Measurements from ENCODE around the gene LDLRAD3.

LDLRAD3 gene

DNA sequence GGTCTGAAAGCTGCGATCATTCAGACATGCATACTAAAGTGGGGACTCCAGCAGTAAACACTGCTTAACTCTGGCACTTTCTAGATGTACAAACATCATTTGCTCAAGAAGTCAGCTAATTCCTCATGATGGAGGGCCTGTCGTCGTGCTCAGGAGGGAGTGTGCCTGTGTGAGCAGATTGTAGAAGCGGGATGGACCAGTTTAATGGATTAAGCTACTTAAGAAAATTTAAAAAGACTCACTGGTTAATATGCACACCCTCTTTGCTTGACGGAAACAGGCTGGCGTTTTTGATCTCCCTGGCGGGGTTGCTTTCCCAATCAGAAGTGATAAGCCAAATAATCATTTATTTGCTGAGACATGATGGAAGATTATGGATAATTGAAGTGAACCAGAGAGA is 79.0 kb downstream of the LDLRAD3 start:
- H3K4me1 ChIP-seq (ENCODE audit: control insufficient read depth, insufficient read depth, low read length), result no peaks in the 10 kb centered on the region
- H3K36me3 ChIP-seq (ENCODE audit: control insufficient read depth, insufficient read depth, low read length), result no peaks in the 10 kb centered on the region
- no peaks in the 10 kb centered on the region for H3K27me3 ChIP-seq (ENCODE audit: control insufficient read depth, insufficient read depth, low read length)
- no peak overlapping the region for H3K4me3 ChIP-seq (ENCODE audit: low read length)
- no peak overlapping the region for H3K27ac ChIP-seq (ENCODE audit: low read depth, low read length)
- no peak overlapping the region for H3K9ac ChIP-seq (ENCODE audit: low read length)

DNA sequence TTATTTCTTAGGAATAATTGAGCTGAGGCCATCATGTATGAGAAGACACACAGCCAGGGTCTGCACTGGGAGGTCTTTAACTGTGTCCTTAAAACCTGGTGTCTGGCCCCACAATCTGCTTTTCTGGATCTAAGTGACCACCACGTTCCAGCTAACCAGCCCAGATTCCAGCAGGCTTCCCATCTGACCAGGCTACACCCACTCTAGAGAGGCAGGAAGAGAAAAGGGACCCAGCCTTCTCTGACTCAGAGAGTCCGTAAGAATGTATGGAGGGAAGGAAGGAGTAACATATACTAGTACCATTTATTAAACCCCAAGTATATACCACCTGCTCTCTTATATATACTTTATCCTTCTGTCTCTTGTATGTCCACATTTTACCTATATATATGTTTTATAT is 80.1 kb downstream of the LDLRAD3 start:
- no peak overlapping the region for H3K27ac ChIP-seq (ENCODE audit: low read depth, low read length)
- H3K4me3 ChIP-seq (ENCODE audit: low read length), result no peak overlapping the region
- H3K36me3 ChIP-seq (ENCODE audit: control insufficient read depth, insufficient read depth, low read length), result no peaks in the 10 kb centered on the region
- no peaks in the 10 kb centered on the region for H3K4me1 ChIP-seq (ENCODE audit: control insufficient read depth, insufficient read depth, low read length)
- H3K27me3 ChIP-seq (ENCODE audit: control insufficient read depth, insufficient read depth, low read length), result no peaks in the 10 kb centered on the region
- no peak overlapping the region for H3K9ac ChIP-seq (ENCODE audit: low read length)

DNA sequence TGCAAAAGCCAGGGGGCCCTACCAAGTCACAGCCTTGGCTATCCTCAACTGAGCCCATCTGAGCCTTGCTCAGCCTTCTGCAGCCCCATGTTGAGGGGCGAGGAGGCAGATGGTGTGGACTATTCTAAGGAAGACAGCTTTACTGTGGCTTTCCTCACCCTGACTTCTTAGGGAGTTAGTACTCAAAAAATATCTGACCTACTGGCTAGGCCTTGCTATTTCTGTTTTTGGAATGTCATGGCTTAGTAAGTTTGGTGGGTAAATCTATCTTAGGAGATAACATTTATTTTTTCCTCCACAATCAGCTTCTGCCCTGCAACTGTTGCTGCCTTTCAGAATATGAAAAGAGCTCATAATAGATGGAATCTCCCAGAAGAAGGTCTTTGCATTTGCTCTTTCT is 80.9 kb downstream of the LDLRAD3 start:
- Histone ChIP-seq H3K27ac (ENCODE audit: low read depth, low read length) (no peak overlapping the region), H3K4me3 (ENCODE audit: low read length) (no peak overlapping the region), H3K9ac (ENCODE audit: low read length) (no peak overlapping the region), H3K4me1 (ENCODE audit: control insufficient read depth, insufficient read depth, low read length) (no peaks in the 10 kb centered on the region), H3K27me3 (ENCODE audit: control insufficient read depth, insufficient read depth, low read length) (no peaks in the 10 kb centered on the region), H3K36me3 (ENCODE audit: control insufficient read depth, insufficient read depth, low read length) (no peaks in the 10 kb centered on the region)

DNA sequence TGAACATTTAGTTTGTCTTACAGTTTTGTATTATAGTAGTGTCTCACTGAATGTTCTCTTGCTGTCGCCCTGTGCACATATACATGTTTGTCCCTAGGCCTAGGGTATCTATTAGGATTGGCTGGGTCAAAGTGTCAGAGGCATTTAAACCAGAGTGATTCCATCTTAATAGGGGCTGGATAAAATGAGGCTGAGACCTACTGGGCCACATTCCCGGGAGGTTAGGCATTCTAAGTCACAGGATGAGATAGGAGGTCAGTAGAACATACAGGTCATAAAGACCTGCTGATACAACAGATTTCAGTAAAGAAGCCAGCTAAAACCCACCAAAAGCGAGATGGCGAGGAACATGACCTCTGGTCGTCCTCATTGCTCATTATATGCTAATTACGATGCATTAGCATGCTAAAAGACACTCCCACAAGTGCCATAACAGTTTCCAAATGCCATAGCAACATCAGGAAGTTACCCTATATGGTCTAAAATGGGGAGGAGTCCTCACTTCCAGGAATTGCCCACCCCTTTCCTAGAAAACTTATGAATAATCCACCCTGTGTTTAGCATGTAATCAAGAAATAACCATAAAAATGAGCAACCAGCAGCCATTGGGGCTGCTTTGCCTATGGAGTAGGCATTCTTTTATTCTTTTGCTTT is 82.6 kb downstream of the LDLRAD3 start:
- no peak overlapping the region for H3K27ac ChIP-seq (ENCODE audit: low read depth, low read length)
- H3K36me3 ChIP-seq (ENCODE audit: control insufficient read depth, insufficient read depth, low read length), result no peaks in the 10 kb centered on the region
- H3K4me3 ChIP-seq (ENCODE audit: low read length), result no peak overlapping the region
- H3K27me3 ChIP-seq (ENCODE audit: control insufficient read depth, insufficient read depth, low read length), result no peaks in the 10 kb centered on the region
- no peaks in the 10 kb centered on the region for H3K4me1 ChIP-seq (ENCODE audit: control insufficient read depth, insufficient read depth, low read length)
- H3K9ac ChIP-seq (ENCODE audit: low read length), result no peak overlapping the region

DNA sequence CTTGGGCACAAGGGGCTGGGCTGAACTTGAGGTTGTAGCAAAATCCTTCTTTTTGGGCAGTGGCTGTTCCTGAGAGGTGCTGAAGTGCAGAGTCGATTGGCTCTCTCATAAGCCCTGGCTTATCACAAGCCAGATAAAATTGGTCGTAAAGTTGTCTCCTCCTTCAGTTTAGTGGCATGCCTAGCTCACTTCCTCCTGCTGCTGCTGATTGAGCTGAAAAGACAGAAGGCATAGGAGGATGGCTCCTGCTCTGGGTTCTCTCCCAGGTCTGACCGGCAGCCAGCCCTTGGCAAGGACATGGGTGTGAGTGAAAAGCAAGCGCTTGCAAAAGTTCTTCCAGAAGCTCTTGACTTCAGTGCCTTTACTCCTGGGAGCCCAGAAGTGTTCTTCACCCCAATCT is 83.9 kb downstream of the LDLRAD3 start:
- Histone ChIP-seq H3K27ac (ENCODE audit: low read depth, low read length) (no peak overlapping the region), H3K27me3 (ENCODE audit: control insufficient read depth, insufficient read depth, low read length) (no peaks in the 10 kb centered on the region), H3K36me3 (ENCODE audit: control insufficient read depth, insufficient read depth, low read length) (no peaks in the 10 kb centered on the region), H3K9ac (ENCODE audit: low read length) (no peak overlapping the region), H3K4me3 (ENCODE audit: low read length) (no peak overlapping the region), H3K4me1 (ENCODE audit: control insufficient read depth, insufficient read depth, low read length) (no peaks in the 10 kb centered on the region)

DNA sequence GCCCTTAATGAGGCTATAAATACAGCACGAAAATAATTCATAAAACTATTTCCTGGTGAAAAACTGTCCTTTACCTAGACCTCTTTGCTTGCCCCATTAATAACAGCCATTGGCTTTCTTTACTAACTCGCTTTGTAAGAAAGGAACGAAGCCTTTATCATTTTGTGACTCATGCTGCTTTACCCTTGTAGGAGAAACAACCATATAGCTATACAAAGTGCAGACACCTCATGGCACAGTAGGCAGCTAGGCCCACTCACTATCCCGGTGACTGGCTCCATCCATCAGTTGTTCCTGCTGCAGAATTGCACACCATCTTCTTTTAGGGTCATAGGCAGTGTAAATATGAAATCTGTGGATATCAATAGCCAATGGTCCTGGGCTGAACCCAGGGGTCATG is 85.8 kb downstream of the LDLRAD3 start:
- no peaks in the 10 kb centered on the region for H3K36me3 ChIP-seq (ENCODE audit: control insufficient read depth, insufficient read depth, low read length)
- no peak overlapping the region for H3K27ac ChIP-seq (ENCODE audit: low read depth, low read length)
- H3K4me3 ChIP-seq (ENCODE audit: low read length), result no peak overlapping the region
- H3K27me3 ChIP-seq (ENCODE audit: control insufficient read depth, insufficient read depth, low read length), result no peaks in the 10 kb centered on the region
- H3K4me1 ChIP-seq (ENCODE audit: control insufficient read depth, insufficient read depth, low read length), result no peaks in the 10 kb centered on the region
- H3K9ac ChIP-seq (ENCODE audit: low read length), result no peak overlapping the region

DNA sequence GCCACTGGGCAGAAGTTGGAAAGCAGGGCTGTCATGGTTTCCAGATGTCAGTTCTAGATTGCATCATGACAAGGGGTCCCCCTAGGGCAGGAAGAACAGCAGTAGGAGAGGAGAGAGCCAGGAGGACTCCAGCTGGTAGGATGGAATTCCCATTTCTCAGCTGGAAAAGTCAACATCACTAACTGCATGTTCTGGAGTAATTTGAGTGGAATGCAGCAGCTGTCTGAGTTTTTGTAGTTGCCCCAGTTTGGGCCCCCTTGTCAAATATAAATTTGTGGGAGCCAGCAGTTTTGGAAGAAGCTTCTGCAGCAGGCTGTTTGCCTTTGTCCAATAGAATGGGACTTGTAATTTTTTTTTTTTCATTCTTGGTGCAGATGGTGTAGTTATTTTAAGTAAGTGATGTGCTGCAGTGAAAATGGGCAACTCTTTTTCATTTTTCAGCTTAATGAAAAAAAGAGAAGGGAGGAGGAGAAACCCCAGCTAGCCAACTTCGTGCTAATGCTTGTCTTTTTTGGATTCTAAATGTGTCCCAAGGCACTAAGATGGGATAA is 86.9 kb downstream of the LDLRAD3 start:
- Histone ChIP-seq H3K4me3 (ENCODE audit: low read length) (no peak overlapping the region), H3K9ac (ENCODE audit: low read length) (no peak overlapping the region), H3K27me3 (ENCODE audit: control insufficient read depth, insufficient read depth, low read length) (no peaks in the 10 kb centered on the region), H3K36me3 (ENCODE audit: control insufficient read depth, insufficient read depth, low read length) (no peaks in the 10 kb centered on the region), H3K4me1 (ENCODE audit: control insufficient read depth, insufficient read depth, low read length) (no peaks in the 10 kb centered on the region), H3K27ac (ENCODE audit: low read depth, low read length) (no peak overlapping the region)

DNA sequence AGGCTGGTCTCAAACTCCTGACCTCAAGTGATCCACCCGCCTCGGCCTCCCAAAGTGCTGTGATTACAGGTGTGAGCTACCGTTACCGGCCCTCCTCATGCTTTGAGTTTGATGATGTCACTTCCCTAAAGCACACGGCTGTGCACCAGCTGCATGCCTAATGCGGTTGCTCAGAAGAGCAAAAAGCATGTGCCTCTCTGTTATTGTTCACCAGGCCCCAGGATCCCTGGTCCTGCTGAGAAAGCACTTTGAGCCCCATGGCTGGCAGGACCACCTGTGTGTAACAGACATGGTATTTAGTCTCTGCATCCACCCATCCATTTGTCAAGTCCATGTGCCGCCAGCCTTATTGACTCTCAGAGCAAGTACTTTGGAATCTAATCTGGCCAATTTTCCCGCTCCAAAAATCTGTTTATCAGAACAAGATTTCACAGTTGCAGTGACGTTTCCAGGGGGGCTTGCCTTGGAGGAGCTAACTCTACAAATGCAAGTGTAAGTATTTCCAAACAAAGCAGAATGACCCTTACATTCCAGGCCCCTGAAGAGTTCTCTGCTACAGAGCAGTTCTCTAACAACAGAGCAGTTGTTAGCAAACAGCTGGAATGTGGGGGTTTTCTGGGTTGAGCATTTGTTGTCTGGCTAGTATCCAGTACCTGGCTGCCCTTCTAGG is 89.4 kb downstream of the LDLRAD3 start:
- Histone ChIP-seq H3K27ac (ENCODE audit: low read depth, low read length) (no peak overlapping the region), H3K4me3 (ENCODE audit: low read length) (no peak overlapping the region)

DNA sequence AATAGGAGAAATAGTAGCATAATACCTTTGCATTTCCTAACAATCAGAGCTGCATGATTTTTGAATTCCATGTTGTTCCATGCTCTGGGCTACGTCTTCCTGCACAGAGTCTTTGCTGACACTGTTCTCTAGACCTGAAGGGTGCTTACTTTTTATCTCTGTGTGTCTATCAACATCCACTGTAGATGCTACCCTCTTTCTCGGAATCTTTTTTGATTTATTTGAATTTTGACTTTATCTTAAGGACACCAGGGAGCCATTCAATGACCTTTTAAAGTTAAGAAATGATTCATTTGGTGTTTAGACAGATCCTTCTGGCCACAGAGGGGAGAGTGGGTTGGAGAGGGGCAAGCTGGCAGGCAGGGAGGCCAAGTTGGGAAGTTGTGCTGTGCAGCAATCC is 90.1 kb downstream of the LDLRAD3 start:
- Histone ChIP-seq H3K4me3 (ENCODE audit: low read length) (no peak overlapping the region), H3K4me1 (ENCODE audit: control insufficient read depth, insufficient read depth, low read length) (no peaks in the 10 kb centered on the region), H3K27me3 (ENCODE audit: control insufficient read depth, insufficient read depth, low read length) (no peaks in the 10 kb centered on the region), H3K36me3 (ENCODE audit: control insufficient read depth, insufficient read depth, low read length) (no peaks in the 10 kb centered on the region), H3K27ac (ENCODE audit: low read depth, low read length) (no peak overlapping the region), H3K9ac (ENCODE audit: low read length) (no peak overlapping the region)

More for the DNA sequence above, 89.4 kb downstream of the LDLRAD3 start:
- Histone ChIP-seq H3K4me1 (ENCODE audit: control insufficient read depth, insufficient read depth, low read length) (no peaks in the 10 kb centered on the region), H3K36me3 (ENCODE audit: control insufficient read depth, insufficient read depth, low read length) (no peaks in the 10 kb centered on the region), H3K27me3 (ENCODE audit: control insufficient read depth, insufficient read depth, low read length) (no peaks in the 10 kb centered on the region), H3K9ac (ENCODE audit: low read length) (no peak overlapping the region)

DNA sequence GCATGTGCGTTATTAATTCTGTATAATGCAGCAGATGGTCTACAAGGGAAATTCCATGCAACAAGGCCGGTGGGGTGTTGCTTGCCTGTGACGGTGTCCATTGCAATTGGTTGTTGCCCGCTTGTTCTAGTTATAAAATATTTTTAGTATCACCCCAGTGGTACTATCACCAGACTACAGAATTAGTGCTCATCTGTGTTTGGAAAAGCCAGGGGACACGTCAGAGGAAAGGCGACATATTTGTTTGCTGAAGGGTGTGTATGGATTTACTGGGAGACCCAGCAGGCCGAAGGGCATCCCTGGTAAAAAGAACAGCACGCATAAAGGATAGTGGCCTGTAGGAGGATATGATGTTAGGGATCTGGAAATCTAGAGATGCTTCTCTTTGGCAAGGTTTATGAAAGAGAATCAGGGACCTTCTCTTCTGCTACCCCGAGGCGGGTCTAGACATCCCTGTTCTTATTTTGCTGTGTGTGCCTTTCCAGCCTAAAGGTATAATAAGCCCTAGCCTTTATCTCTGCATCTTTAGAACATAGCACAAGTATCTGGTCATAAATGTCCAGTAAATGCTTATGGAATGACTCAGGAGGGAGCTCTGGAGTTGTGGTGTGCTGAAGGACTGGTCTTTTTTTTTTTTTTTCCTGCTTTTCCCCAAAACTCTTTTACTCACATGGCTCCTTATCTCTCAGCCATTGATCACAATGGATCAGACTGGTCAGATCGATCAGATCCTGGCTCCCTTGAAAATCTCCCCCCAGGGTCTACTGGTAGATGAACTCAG is 90.9 kb downstream of the LDLRAD3 start:
- H3K36me3 ChIP-seq (ENCODE audit: control insufficient read depth, insufficient read depth, low read length), result no peaks in the 10 kb centered on the region
- H3K4me1 ChIP-seq (ENCODE audit: control insufficient read depth, insufficient read depth, low read length), result no peaks in the 10 kb centered on the region
- no peak overlapping the region for H3K27ac ChIP-seq (ENCODE audit: low read depth, low read length)

DNA sequence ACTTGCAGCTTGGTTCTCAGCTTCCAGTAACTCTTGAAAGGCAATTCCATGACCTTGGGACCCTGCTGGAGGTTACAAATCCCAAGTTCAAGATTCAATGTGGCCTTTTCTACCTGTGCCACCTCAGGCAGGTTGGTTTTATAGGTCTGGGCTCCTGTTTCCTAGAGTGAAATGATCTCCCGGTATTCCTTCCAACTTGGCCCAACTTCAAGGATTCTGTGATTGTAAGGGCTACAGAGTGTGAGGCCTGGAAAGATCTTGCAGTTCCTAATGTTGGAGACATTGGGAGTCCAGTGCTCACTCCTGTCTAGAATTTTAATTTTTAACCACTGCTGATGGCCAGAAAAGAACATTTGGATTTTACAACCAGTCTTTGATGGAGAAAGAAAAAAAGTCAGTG is 91.6 kb downstream of the LDLRAD3 start:
- H3K4me1 ChIP-seq (ENCODE audit: control insufficient read depth, insufficient read depth, low read length), result no peaks in the 10 kb centered on the region
- H3K4me3 ChIP-seq (ENCODE audit: low read length), result no peak overlapping the region
- no peak overlapping the region for H3K9ac ChIP-seq (ENCODE audit: low read length)
- H3K27me3 ChIP-seq (ENCODE audit: control insufficient read depth, insufficient read depth, low read length), result no peaks in the 10 kb centered on the region
- no peaks in the 10 kb centered on the region for H3K36me3 ChIP-seq (ENCODE audit: control insufficient read depth, insufficient read depth, low read length)
- H3K27ac ChIP-seq (ENCODE audit: low read depth, low read length), result no peak overlapping the region

More for the DNA sequence above, 90.9 kb downstream of the LDLRAD3 start:
- H3K4me3 ChIP-seq (ENCODE audit: low read length), result no peak overlapping the region
- H3K27me3 ChIP-seq (ENCODE audit: control insufficient read depth, insufficient read depth, low read length), result no peaks in the 10 kb centered on the region
- H3K9ac ChIP-seq (ENCODE audit: low read length), result no peak overlapping the region

DNA sequence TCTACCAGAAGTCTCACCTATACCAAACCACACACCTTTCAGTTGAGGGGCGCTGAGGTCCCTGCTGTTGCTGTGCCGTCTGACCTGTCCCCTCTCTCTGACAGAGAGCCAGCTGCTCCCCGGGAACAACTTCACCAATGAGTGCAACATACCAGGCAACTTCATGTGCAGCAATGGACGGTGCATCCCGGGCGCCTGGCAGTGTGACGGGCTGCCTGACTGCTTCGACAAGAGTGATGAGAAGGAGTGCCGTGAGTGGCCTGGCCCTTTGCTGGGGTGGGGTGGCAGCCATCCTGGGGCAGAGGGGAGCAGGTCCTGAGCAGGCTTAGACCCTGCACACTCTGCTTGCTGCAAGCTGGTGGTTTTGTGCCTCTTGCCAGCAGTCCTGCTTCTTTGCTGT is 92.1 kb downstream of the LDLRAD3 start:
- Histone ChIP-seq H3K9ac (ENCODE audit: low read length) (no peak overlapping the region), H3K4me1 (ENCODE audit: control insufficient read depth, insufficient read depth, low read length) (no peaks in the 10 kb centered on the region), H3K36me3 (ENCODE audit: control insufficient read depth, insufficient read depth, low read length) (no peaks in the 10 kb centered on the region), H3K27me3 (ENCODE audit: control insufficient read depth, insufficient read depth, low read length) (no peaks in the 10 kb centered on the region), H3K4me3 (ENCODE audit: low read length) (no peak overlapping the region), H3K27ac (ENCODE audit: low read depth, low read length) (no peak overlapping the region)

Data from rectal smooth muscle tissue (tissue), 1 donor.